ENCODE measurements around the gene ENTPD6.

DNA sequence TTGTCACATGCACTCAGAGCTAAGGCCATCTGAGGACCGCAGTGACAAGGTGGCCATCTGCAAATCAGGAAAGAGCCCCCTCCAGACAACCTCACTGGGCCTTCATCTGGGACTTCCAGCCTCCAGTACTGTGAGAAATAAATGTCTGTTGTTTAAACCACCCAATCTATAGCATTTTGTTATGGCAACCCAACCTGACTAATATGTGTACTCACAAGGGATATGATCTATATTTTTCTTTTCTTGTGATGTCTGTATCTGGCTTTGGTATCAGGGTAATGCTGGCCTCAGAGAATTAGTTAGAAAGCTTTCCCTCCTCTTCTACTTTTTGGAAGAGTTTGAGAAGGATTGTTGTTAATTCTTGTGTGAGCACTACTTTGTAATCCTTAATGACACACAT lies 37.5 kb upstream of the ENTPD6 start:
- no peak for TF ChIP-seq EZH2phosphoT487 (IDR thresholded peaks at IDR 0.05; ENCODE audit: insufficient read depth, low read depth)
- no peak for TF ChIP-seq EZH2 (IDR thresholded peaks at IDR 0.05; ENCODE audit: insufficient read depth, poor library complexity, severe bottlenecking)
